Naive thymus-derived CD8-positive, alpha-beta T cell (primary cell): ENCODE data around the gene GATD1. TPM values are rescaled to one million over a fixed set of nuclear protein-coding genes. Genes with fewer than 3 reads are reported as not detected.

Source experiments
- ATAC-seq, 2 donors: fragments of 150-1000 bp; cut with Tn5 transposase in 1 of 2; sonication (Bioruptor Pico), chemical (Tn5 transposase) in 1 of 2; 1 replicate in 1 of 2; 2 replicates in 1 of 2; pipeline ENCODE4 v1.10.0; 2021; ENCODE audit warnings: mild to moderate bottlenecking in 2 of 2, moderate library complexity in 2 of 2
- POLR2A ChIA-PET: fragments of 350-600 bp; sonication (Branson Sonifier 250); formaldehyde crosslinking; loops from one replicate; lab custom pipeline; 2021; ENCODE audit warnings: antibody characterized with exemption; lab: Charles Lee
- DNase-seq, 10 donors: peaks; one replicate each; pipeline versions ENCODE4 v3.0.0 to v3.0.0-alpha.2; 2020 to 2022
- H3K27ac Mint-ChIP-seq, 10 donors: one replicate each; pipeline ENCODE4 v1.8.0; 2020 to 2022; ENCODE audit warnings: mild to moderate bottlenecking in 10 of 10, mixed read lengths in 10 of 10, moderate library complexity in 4 of 10, inconsistent platforms in 1 of 10
- H3K27me3 Mint-ChIP-seq, 5 donors: one replicate each; pipeline ENCODE4 v1.8.0; 2021 to 2022; ENCODE audit warnings: mixed read lengths in 5 of 5
- H3K36me3 Mint-ChIP-seq, 3 donors: one replicate each; pipeline ENCODE4 v1.8.0; 2020 to 2022; ENCODE audit warnings: mixed read lengths in 3 of 3, mild to moderate bottlenecking in 2 of 3, inconsistent platforms in 1 of 3
- H3K4me1 Mint-ChIP-seq, 4 donors: one replicate each; pipeline ENCODE4 v1.8.0; 2021 to 2022; ENCODE audit warnings: mixed read lengths in 4 of 4
- H3K4me3 Mint-ChIP-seq, 10 donors: one replicate each; pipeline ENCODE4 v1.8.0; 2020 to 2022; ENCODE audit warnings: mild to moderate bottlenecking in 10 of 10, mixed read lengths in 10 of 10, moderate library complexity in 6 of 10, inconsistent platforms in 1 of 10
- H3K9me3 Mint-ChIP-seq, 9 donors: one replicate each; pipeline ENCODE4 v1.8.0; 2020 to 2022; ENCODE audit warnings: mixed read lengths in 9 of 9, mild to moderate bottlenecking in 3 of 9, inconsistent platforms in 1 of 9, moderate library complexity in 1 of 9
- polyA plus RNA-seq, 3 donors: library from polyadenylated mRNA; unstranded; fragments of 300-500 nt; fragmentation: Illumina TruSeq; gene quantifications; one replicate each; pipeline ENCODE4 v1.2.3, GENCODE V29; 2021
- total RNA-seq, 8 experiments: library from RNA in 2 of 8; stranded (reverse) in 2 of 8; gene quantifications; one replicate each; pipeline ENCODE4 v1.2.3 and lab custom pipeline; 2021 to 2026

The GATD1 gene
- total and polyA plus RNA-seq, 5 experiments from 2014 or later: 7.2 to 65.6 (median 20.7) TPM

- Mint-ChIP-seq H3K9me3 (no peaks in the 10 kb centered on the region), H3K36me3 (peaks cover 0 to 4% (median 0%) of the 10 kb centered on the region in 3 donors), H3K4me1 (peaks cover 9 to 28% (median 16%) of the 10 kb centered on the region in 4 donors), H3K4me3 (no peak overlapping the region), H3K27ac (peak overlapping the region in 1 of 10 donors; percentile 55), H3K27me3 (peaks cover 0 to under 1% (median 0%) of the 10 kb centered on the region in 5 donors)
- ATAC-seq (peak; percentile 57 to 85), DNase-seq (peak in 2 of 10 donors; percentile 3 to 27)
- POLR2A ChIA-PET: interaction anchor here (0.8 to 1.0 kb wide), 2 partner anchors 9 to 195 kb away, joined by 3 read pairs; no protein-coding TSS in a partner anchor
Measured at GRCh38 chr11:783581-784015, 6.3 kb upstream of the GATD1 start.

DNA sequence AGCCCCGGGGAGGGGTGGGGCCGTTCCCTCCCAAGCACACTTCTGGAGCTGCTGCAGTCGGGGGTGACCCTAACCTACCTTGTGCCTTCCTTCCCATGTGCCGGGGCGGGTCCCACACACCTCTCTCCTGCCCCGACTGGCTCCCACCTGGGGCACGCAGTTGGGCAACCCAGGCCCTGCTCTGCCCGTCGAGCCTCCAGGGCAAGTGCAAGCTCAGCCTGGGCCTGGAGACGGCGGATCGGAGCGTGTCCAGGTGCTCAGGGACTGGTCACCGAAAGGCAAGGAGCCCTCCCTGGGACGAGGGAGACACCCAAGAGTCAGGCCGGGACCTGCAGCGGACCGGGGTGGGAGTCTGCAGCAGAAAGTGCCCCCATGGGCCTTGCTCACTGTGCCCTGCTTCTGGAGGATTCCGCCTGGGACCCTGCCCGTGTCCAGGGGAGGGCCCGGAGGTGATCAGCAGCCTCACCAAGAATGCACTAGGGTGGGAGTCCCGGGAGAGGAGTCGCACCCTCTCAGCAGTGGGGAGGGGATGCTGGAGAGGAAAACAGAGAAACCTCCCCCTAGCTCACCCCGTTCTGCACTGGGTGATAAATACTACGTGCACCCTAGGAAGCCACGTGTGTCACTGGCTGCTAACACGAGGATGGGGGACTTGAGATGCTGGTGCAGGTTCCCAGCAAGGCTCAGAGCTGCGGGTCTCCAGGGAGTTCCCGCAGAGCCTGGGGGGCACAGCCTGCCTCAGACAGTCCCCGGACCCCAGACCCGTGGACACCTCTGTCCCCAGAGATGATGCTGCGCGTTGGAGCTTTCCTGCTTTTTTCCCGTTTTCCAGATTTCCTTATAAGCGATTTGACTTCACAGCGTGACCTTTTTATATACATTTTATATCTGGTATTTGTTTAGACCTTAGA lies 5.2 kb upstream of the GATD1 start:
- ATAC-seq (no peak), DNase-seq (peak in 1 of 10 donors; percentile 2)
- H3K36me3 Mint-ChIP-seq: peaks cover 0 to 4% (median 0%) of the 10 kb centered on the region in 3 donors
- no peak overlapping the region for H3K27ac Mint-ChIP-seq
- no peaks in the 10 kb centered on the region for H3K9me3 Mint-ChIP-seq
- no peak overlapping the region for H3K4me3 Mint-ChIP-seq
- POLR2A ChIA-PET: interaction anchor here (0.8 kb wide), 1 partner anchor 10 kb away, joined by 3 read pairs; no protein-coding TSS in a partner anchor
- H3K4me1 Mint-ChIP-seq: peaks cover 5 to 28% (median 12%) of the 10 kb centered on the region in 4 donors
- no peaks in the 10 kb centered on the region for H3K27me3 Mint-ChIP-seq

- H3K36me3 Mint-ChIP-seq: peaks cover 0 to 4% (median 0%) of the 10 kb centered on the region in 3 donors
- peak overlapping the region in 1 of 10 donors; percentile 4 for H3K27ac Mint-ChIP-seq
- POLR2A ChIA-PET: interaction anchor here (4.2 kb wide), 1 partner anchor 16 kb away, joined by 29 read pairs; no protein-coding TSS in a partner anchor
- H3K4me1 Mint-ChIP-seq: peaks cover 8 to 34% (median 22%) of the 10 kb centered on the region in 4 donors
- H3K9me3 Mint-ChIP-seq: no peaks in the 10 kb centered on the region
- ATAC-seq (no peak), DNase-seq (no peak)
- no peaks in the 10 kb centered on the region for H3K27me3 Mint-ChIP-seq
- peak overlapping the region in 4 of 10 donors; percentile 27 to 65 (median 42) for H3K4me3 Mint-ChIP-seq
Measured at GRCh38 chr11:779955-780532, 2.8 kb upstream of the GATD1 start.

GRCh38 chr11:778976-779954 lies 2.0 kb upstream of the GATD1 start:
- no peak for DNase-seq
- POLR2A ChIA-PET: interaction anchor here (0.7 to 4.2 kb wide), 4 partner anchors 17 to 89 kb away, joined by 3 to 29 read pairs (median 8); partner anchors contain the start of gene RPLP2
- H3K4me3 Mint-ChIP-seq: peak overlapping the region; percentile 13 to 77 (median 42)
- peaks cover 8 to 41% (median 24%) of the 10 kb centered on the region in 4 donors for H3K4me1 Mint-ChIP-seq
- H3K36me3 Mint-ChIP-seq: peaks cover 0 to 4% (median 0%) of the 10 kb centered on the region in 3 donors
- H3K27ac Mint-ChIP-seq: peak overlapping the region in 5 of 10 donors; percentile 22 to 87 (median 69)
- H3K27me3 Mint-ChIP-seq: no peaks in the 10 kb centered on the region
- ATAC-seq: no peak
- no peaks in the 10 kb centered on the region for H3K9me3 Mint-ChIP-seq

- Mint-ChIP-seq H3K27me3 (no peaks in the 10 kb centered on the region), H3K4me3 (peak overlapping the region; percentile 69 to 91 (median 76)), H3K36me3 (no peaks in the 10 kb centered on the region), H3K9me3 (no peaks in the 10 kb centered on the region), H3K27ac (peak overlapping the region in 8 of 10 donors; percentile 43 to 88 (median 74)), H3K4me1 (peaks cover 5 to 41% (median 22%) of the 10 kb centered on the region in 4 donors)
- DNase-seq (peak in 1 of 10 donors; percentile 28), ATAC-seq (peak; percentile 45 to 56)
- POLR2A ChIA-PET: interaction anchor here (0.9 to 4.2 kb wide), 9 partner anchors 9 to 200 kb away, joined by 3 to 29 read pairs (median 6); partner anchors contain the start of genes PHRF1, PNPLA2 and RPLP2
Measured at GRCh38 chr11:776561-777287, 563 bp downstream of the GATD1 start.

- POLR2A ChIA-PET: interaction anchor here (0.9 to 3.1 kb wide), 7 partner anchors 10 to 216 kb away, joined by 3 to 10 read pairs (median 4); partner anchors contain the start of genes LMNTD2, PHRF1 and PNPLA2
- peaks cover 5 to 37% (median 22%) of the 10 kb centered on the region in 4 donors for H3K4me1 Mint-ChIP-seq
- ATAC-seq (no peak), DNase-seq (no peak)
- H3K36me3 Mint-ChIP-seq: no peaks in the 10 kb centered on the region
- peak overlapping the region in 7 of 10 donors; percentile 43 to 87 (median 69) for H3K27ac Mint-ChIP-seq
- H3K4me3 Mint-ChIP-seq: peak overlapping the region; percentile 69 to 91 (median 76)
- H3K9me3 Mint-ChIP-seq: no peaks in the 10 kb centered on the region
- no peaks in the 10 kb centered on the region for H3K27me3 Mint-ChIP-seq
Measured at GRCh38 chr11:776263-776560, 1.1 kb downstream of the GATD1 start.

DNA sequence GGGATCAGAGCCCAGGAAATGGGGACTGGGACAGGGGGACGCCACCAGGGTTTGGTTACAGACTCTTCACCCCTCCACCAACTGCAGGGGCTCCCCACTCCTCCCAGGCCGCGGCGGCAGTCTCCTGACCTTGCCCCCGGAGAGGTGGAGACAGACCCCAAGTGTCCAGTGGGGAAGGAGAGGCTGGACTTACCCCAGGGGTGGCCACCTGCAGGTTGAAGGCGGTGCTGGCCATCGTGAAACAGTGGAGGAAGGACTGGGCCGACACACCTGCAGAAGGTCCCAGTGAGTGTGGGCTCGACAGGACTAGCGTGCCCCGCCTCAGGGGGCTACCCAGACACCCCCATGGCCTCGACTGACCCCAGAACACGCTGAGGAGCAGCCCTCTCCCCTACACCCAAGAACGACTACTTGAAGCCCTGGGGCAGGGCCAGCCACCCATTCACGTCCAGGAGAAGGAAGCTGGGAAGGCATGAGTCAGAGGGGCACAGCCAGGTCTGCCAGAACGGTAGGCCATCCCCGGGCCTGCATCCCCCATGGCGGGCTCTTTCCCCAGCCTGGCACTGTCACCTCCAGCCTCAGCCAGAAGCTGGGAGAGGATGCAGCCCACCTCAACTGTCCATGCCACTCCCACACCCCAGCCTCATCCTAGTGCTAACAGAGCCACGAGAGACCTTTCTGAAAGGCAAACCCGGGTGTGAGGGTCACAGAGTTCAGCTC lies 2.3 kb downstream of the GATD1 start:
- Mint-ChIP-seq H3K27ac (peak overlapping the region in 3 of 10 donors; percentile 60 to 83 (median 74)), H3K4me1 (peaks cover 5 to 35% (median 22%) of the 10 kb centered on the region in 4 donors), H3K27me3 (no peaks in the 10 kb centered on the region), H3K9me3 (no peaks in the 10 kb centered on the region), H3K36me3 (peaks cover 0 to 3% (median 0%) of the 10 kb centered on the region in 3 donors), H3K4me3 (peak overlapping the region; percentile 59 to 85 (median 70))
- POLR2A ChIA-PET: interaction anchor here (0.9 to 3.1 kb wide), 3 partner anchors 44 to 215 kb away, joined by 3 to 10 read pairs (median 3); partner anchors contain the start of genes LMNTD2 and PNPLA2
- ATAC-seq (no peak), DNase-seq (no peak)

GRCh38 chr11:773830-774229 lies 3.5 kb downstream of the GATD1 start:
- Mint-ChIP-seq H3K9me3 (no peaks in the 10 kb centered on the region), H3K4me3 (no peak overlapping the region), H3K27me3 (no peaks in the 10 kb centered on the region), H3K27ac (no peak overlapping the region), H3K36me3 (peaks cover 0 to 9% (median 0%) of the 10 kb centered on the region in 3 donors), H3K4me1 (peaks cover 5 to 28% (median 21%) of the 10 kb centered on the region in 4 donors)
- POLR2A ChIA-PET: no interaction called here
- ATAC-seq: no peak
- no peak for DNase-seq

DNA sequence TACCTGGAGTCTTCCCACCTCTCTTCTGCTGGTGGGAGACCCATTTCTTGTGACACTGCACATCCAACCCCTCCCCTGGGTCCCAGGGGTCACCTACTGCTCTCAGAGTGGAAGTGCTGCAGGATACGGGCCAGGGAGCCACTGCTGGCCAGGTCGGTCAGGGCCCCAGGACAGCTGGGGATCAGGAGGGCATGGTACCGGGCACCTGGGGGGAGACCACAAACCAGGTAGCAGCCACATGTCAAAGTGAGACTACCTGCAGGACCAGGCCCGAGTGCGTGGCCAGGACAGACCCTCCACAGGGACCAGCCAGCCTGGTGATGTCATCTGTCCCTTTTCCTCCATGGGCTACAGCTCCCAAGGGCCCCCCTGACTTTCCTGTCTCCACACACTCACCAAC lies 3.9 kb downstream of the GATD1 start:
- H3K36me3 Mint-ChIP-seq: peaks cover 0 to 9% (median 0%) of the 10 kb centered on the region in 3 donors
- no peak overlapping the region for H3K27ac Mint-ChIP-seq
- no peaks in the 10 kb centered on the region for H3K9me3 Mint-ChIP-seq
- no peak for ATAC-seq
- no peaks in the 10 kb centered on the region for H3K27me3 Mint-ChIP-seq
- DNase-seq: no peak
- POLR2A ChIA-PET: no interaction called here
- no peak overlapping the region for H3K4me3 Mint-ChIP-seq
- H3K4me1 Mint-ChIP-seq: peaks cover 5 to 27% (median 20%) of the 10 kb centered on the region in 4 donors

GRCh38 chr11:772429-773390 lies 4.6 kb downstream of the GATD1 start:
- POLR2A ChIA-PET: no interaction called here
- Mint-ChIP-seq H3K4me3 (no peak overlapping the region), H3K27ac (no peak overlapping the region), H3K9me3 (no peaks in the 10 kb centered on the region), H3K4me1 (peaks cover 5 to 20% (median 18%) of the 10 kb centered on the region in 4 donors), H3K36me3 (peaks cover 0 to 9% (median 0%) of the 10 kb centered on the region in 3 donors), H3K27me3 (no peaks in the 10 kb centered on the region)
- ATAC-seq (no peak), DNase-seq (no peak)
